H1 (cell line): ENCODE data around the gene CAMK2A. TPM values are rescaled to one million over a fixed set of nuclear protein-coding genes. Genes with fewer than 3 reads are reported as not detected.
A peak's percentile ranks its signal among the peaks of the same experiment; 100 is the strongest.

Experiments
- CTCF ChIA-PET: fragments of 300-600 bp; sonication (Branson Sonifier 250); formaldehyde crosslinking; loops from one replicate; lab custom pipeline; 2021; ENCODE audit not compliant: partially characterized antibody; lab: Charles Lee
- POLR2A ChIA-PET: fragments of 300-600 bp; sonication (Branson Sonifier 250); formaldehyde crosslinking; loops from one replicate; lab custom pipeline; 2021; ENCODE audit warnings: inconsistent platforms; ENCODE audit not compliant: partially characterized antibody; lab: Charles Lee
- DNase-seq, 2 experiments: peaks; one replicate each; pipeline versions ENCODE4 v3.0.0 to v3.0.0-alpha.2; 2010 to 2022; ENCODE audit warnings: low spot score in 2 of 2, low read depth in 1 of 2, mixed read lengths in 1 of 2
- FAIRE-seq: peaks from 2 replicates; lab custom pipeline; 2011; peaks lifted over from hg19 to GRCh38; lab: Jason Lieb, UNC
- H2AFZ ChIP-seq: 2 replicates; pipeline ENCODE4 v1.8.1; 2012; ENCODE audit warnings: low read length, inconsistent platforms
- H2AK5ac ChIP-seq: 2 replicates; pipeline ENCODE4 v1.6.1; 2013; ENCODE audit warnings: low read depth, low read length
- H2BK120ac ChIP-seq: replicated peaks from 2 replicates; pipeline ENCODE3; 2013; ENCODE audit warnings: low read depth, low read length, inconsistent platforms
- H2BK12ac ChIP-seq: 2 replicates; pipeline ENCODE4 v1.6.1; 2013; ENCODE audit warnings: low read depth, low read length
- H2BK15ac ChIP-seq: 2 replicates; pipeline ENCODE4 v1.6.1; 2013; ENCODE audit warnings: low read length
- H2BK20ac ChIP-seq: 2 replicates; pipeline ENCODE4 v1.6.1; 2013; ENCODE audit warnings: low read length
- H2BK5ac ChIP-seq: 2 replicates; pipeline ENCODE4 v1.6.1; 2013; ENCODE audit warnings: low read depth, low read length
- H3K14ac ChIP-seq: 2 replicates; pipeline ENCODE4 v1.6.1; 2013; ENCODE audit warnings: inconsistent platforms; ENCODE audit not compliant: insufficient read length
- H3K18ac ChIP-seq: 2 replicates; pipeline ENCODE4 v1.6.1; 2013; ENCODE audit warnings: low read length; ENCODE audit errors: extremely low read depth
- H3K23ac ChIP-seq: 2 replicates; pipeline ENCODE4 v1.6.1; 2013; ENCODE audit warnings: inconsistent platforms; ENCODE audit not compliant: insufficient read length
- H3K23me2 ChIP-seq: 2 replicates; pipeline ENCODE4 v1.6.1; 2013; ENCODE audit warnings: low read depth, low read length
- H3K27ac ChIP-seq: 2 replicates; pipeline ENCODE4 v1.6.1; 2011; ENCODE audit warnings: low read depth, low read length, inconsistent platforms
- H3K27me3 ChIP-seq, 4 experiments: replicated peaks in 1 of 4; 1 replicate in 1 of 4; 2 replicates in 3 of 4; pipeline versions ENCODE4 v1.6.1 to v1.8.1; 2011 to 2013; ENCODE audit warnings: low read length in 3 of 4, mild to moderate bottlenecking in 3 of 4, inconsistent platforms in 2 of 4, mixed read lengths in 2 of 4, moderate library complexity in 1 of 4; ENCODE audit not compliant: control insufficient read depth in 3 of 4, insufficient read depth in 3 of 4; ENCODE audit errors: extremely low read depth in 1 of 4
- H3K36me3 ChIP-seq, 4 experiments: 2 replicates each; pipeline versions ENCODE4 v1.6.1 to v1.8.1; 2011 to 2013; ENCODE audit warnings: mild to moderate bottlenecking in 4 of 4, low read length in 3 of 4, moderate library complexity in 2 of 4, control low read depth in 1 of 4, inconsistent platforms in 1 of 4; ENCODE audit not compliant: insufficient read depth in 4 of 4, control insufficient read depth in 2 of 4
- H3K4ac ChIP-seq: replicated peaks from 2 replicates; pipeline ENCODE3; 2013; ENCODE audit warnings: low read length, low read depth, mixed read lengths, inconsistent platforms; ENCODE audit not compliant: insufficient read length
- H3K4me1 ChIP-seq, 4 experiments: replicated peaks in 1 of 4; 1 replicate in 1 of 4; 2 replicates in 3 of 4; pipeline versions ENCODE4 v1.6.1 to v1.8.1; 2011 to 2013; ENCODE audit warnings: low read length in 3 of 4, inconsistent platforms in 2 of 4, mixed read lengths in 1 of 4; ENCODE audit not compliant: insufficient read depth in 4 of 4, control insufficient read depth in 3 of 4
- H3K4me2 ChIP-seq, 2 experiments: 2 replicates each; pipeline versions ENCODE4 v1.6.1 to v1.8.1; 2011 to 2013; ENCODE audit warnings: low read depth in 2 of 2, low read length in 2 of 2, control low read depth in 1 of 2, inconsistent platforms in 1 of 2, mild to moderate bottlenecking in 1 of 2; ENCODE audit not compliant: insufficient read depth in 1 of 2
- H3K4me3 ChIP-seq, 4 experiments: fragments of 200-600, 300-600 bp in 1 of 4; sonication (generic), shearing (Covaris generic), sonication (Bioruptor Twin) in 1 of 4; 2 replicates each; pipeline versions ENCODE4 v1.5.1 to v1.8.1; 2011 to 2016; ENCODE audit warnings: low read length in 4 of 4, low read depth in 3 of 4, control low read depth in 2 of 4, inconsistent platforms in 2 of 4, mild to moderate bottlenecking in 2 of 4, mixed read lengths in 1 of 4, moderate library complexity in 1 of 4; ENCODE audit not compliant: insufficient read depth in 2 of 4; ENCODE audit errors: extremely low read depth in 1 of 4
- H3K56ac ChIP-seq: replicated peaks from 2 replicates; pipeline ENCODE3; 2013; ENCODE audit warnings: low read depth, mild to moderate bottlenecking, mixed read lengths, low read length, inconsistent platforms; ENCODE audit not compliant: insufficient read length
- H3K79me1 ChIP-seq: 2 replicates; pipeline ENCODE4 v1.6.1; 2013; ENCODE audit warnings: low read depth, low read length, control low read depth
- H3K79me2 ChIP-seq, 2 experiments: 2 replicates each; pipeline versions ENCODE4 v1.6.1 to v1.8.1; 2012 to 2013; ENCODE audit warnings: low read length in 2 of 2, mild to moderate bottlenecking in 2 of 2, inconsistent platforms in 1 of 2; ENCODE audit not compliant: insufficient read depth in 2 of 2, control insufficient read depth in 1 of 2
- H3K9ac ChIP-seq, 4 experiments: replicated peaks in 1 of 4; 1 replicate in 1 of 4; 2 replicates in 3 of 4; pipeline versions ENCODE4 v1.6.1 to v1.8.1; 2011 to 2013; ENCODE audit warnings: low read depth in 3 of 4, low read length in 3 of 4, control low read depth in 2 of 4, mild to moderate bottlenecking in 2 of 4, moderate library complexity in 2 of 4, inconsistent platforms in 1 of 4; ENCODE audit errors: extremely low read depth in 1 of 4
- H3K9me3 ChIP-seq, 2 experiments: 2 replicates each; pipeline versions ENCODE4 v1.6.1 to v1.8.1; 2012 to 2013; ENCODE audit warnings: mild to moderate bottlenecking in 2 of 2, moderate library complexity in 2 of 2, control low read depth in 1 of 2, inconsistent platforms in 1 of 2, low read depth in 1 of 2, low read length in 1 of 2, mixed read lengths in 1 of 2; ENCODE audit not compliant: insufficient read depth in 2 of 2
- H4K20me1 ChIP-seq, 2 experiments: replicated peaks in 1 of 2; 2 replicates each; pipeline versions ENCODE3 to v1.8.1; 2011 to 2013; ENCODE audit warnings: inconsistent platforms in 2 of 2, low read length in 2 of 2, mild to moderate bottlenecking in 1 of 2; ENCODE audit not compliant: insufficient read depth in 2 of 2, control insufficient read depth in 1 of 2
- H4K5ac ChIP-seq: 2 replicates; pipeline ENCODE4 v1.6.1; 2013; ENCODE audit warnings: low read length, low read depth, mixed read lengths, inconsistent platforms; ENCODE audit not compliant: insufficient read length
- H4K8ac ChIP-seq: 2 replicates; pipeline ENCODE4 v1.8.0; 2013; ENCODE audit warnings: mild to moderate bottlenecking, moderate library complexity, low read length, inconsistent platforms; ENCODE audit not compliant: insufficient read depth; ENCODE audit errors: extremely low read depth
- H4K91ac ChIP-seq: replicated peaks from 2 replicates; pipeline ENCODE3; 2013; ENCODE audit warnings: low read length, mixed read lengths, inconsistent platforms; ENCODE audit not compliant: insufficient read length
- CEBPB ChIP-seq: IDR thresholded peaks from 2 replicates; pipeline ENCODE4 v1.6.1; 2012; ENCODE audit warnings: low read depth, low read length
- CHD1 ChIP-seq: IDR thresholded peaks from 2 replicates; pipeline ENCODE4 v1.6.1; 2012; ENCODE audit warnings: low read depth, low read length, improper control_type of control experiment
- EGR1 ChIP-seq: IDR thresholded peaks from 2 replicates; pipeline ENCODE4 v1.6.1; 2011; ENCODE audit warnings: low read depth, low read length, borderline replicate concordance
- EZH2 ChIP-seq: fragments of 200-600 bp; sonication (generic); IDR thresholded peaks from 2 replicates; pipeline ENCODE4 v1.7.1; 2012; ENCODE audit warnings: low read depth, mild to moderate bottlenecking, moderate library complexity, low read length, inconsistent platforms; ENCODE audit not compliant: severe bottlenecking
- NANOG ChIP-seq: IDR thresholded peaks from 2 replicates; pipeline ENCODE4 v1.6.1; 2011; ENCODE audit warnings: low read length, low read depth, mild to moderate bottlenecking, inconsistent platforms; ENCODE audit not compliant: insufficient read depth, poor library complexity, severe bottlenecking
- PHF8 ChIP-seq: fragments of 200-600 bp; sonication (generic); conservative IDR thresholded peaks from 2 replicates; pipeline ENCODE4 v1.7.1; 2012; ENCODE audit warnings: low read depth, mild to moderate bottlenecking, inconsistent platforms, low read length, moderate library complexity
- RBBP5 ChIP-seq: IDR thresholded peaks from 2 replicates; pipeline ENCODE4 v1.7.1; 2012; ENCODE audit warnings: low read depth, mild to moderate bottlenecking, inconsistent platforms, low read length, moderate library complexity, borderline replicate concordance
- RNF2 ChIP-seq: fragments of 200-900, 300-1000 bp; sonication (generic); IDR thresholded peaks from 2 replicates; pipeline ENCODE4 v1.7.1; 2016; ENCODE audit warnings: borderline replicate concordance, low read depth, mild to moderate bottlenecking, antibody characterized with exemption, low read length; ENCODE audit not compliant: poor library complexity, severe bottlenecking; ENCODE audit errors: missing control alignments
- USF2 ChIP-seq: IDR thresholded peaks from 2 replicates; pipeline ENCODE4 v1.6.1; 2011; ENCODE audit warnings: low read length, improper control_type of control experiment
- WGBS, 2 experiments: shearing (Covaris generic) in 1 of 2; methylation state at CpG; one replicate each; pipeline versions ENCODE4 v1.1.6 to v1.1.7; 2013 to 2015; ENCODE audit warnings: low lambda C conversion rate in 2 of 2, mixed read lengths in 2 of 2, inconsistent platforms in 1 of 2, low coverage in 1 of 2, missing lambda C conversion rate in 1 of 2; ENCODE audit not compliant: insufficient replicate concordance in 2 of 2, insufficient coverage in 1 of 2, insufficient read length in 1 of 2; ENCODE audit errors: extremely low coverage in 1 of 2, missing lambda C conversion rate in 1 of 2; 5-methylcytosine and 5-hydroxymethylcytosine counted together
- polyA plus RNA-seq, 7 experiments: library from polyadenylated mRNA; depleted of rRNA in 3 of 7; stranded (reverse) in 5 of 7; unstranded in 2 of 7; fragments of >200 nt in 5 of 7; fragments of 200-250 nt in 2 of 7; gene quantifications; 1 replicate in 5 of 7; 2 replicates in 1 of 7; 4 replicates in 1 of 7; pipeline versions ENCODE4 v1.2.1 to v1.2.3, GENCODE V29; 2011 to 2013; ENCODE audit warnings: missing spikeins in 2 of 7, mixed read lengths in 2 of 7
- total RNA-seq: library from RNA; stranded (reverse); fragmentation: NEBNext Ultra II Directional; extraction: Animal tissue kit (Norgen Biotek cat#: 25700); gene quantifications from 2 replicates; pipeline ENCODE4 v1.2.1, GENCODE V29; 2021

CAMK2A gene
- total and polyA plus RNA-seq, 2 of the 8 experiments (the other 6 are each of a cell fraction or from before 2014, with no cell fraction given): 0.20 to 0.28 TPM

GRCh38 chr5:150264667-150265603, 24.6 kb downstream of the CAMK2A start:
- POLR2A ChIA-PET: no interaction called here
- FAIRE-seq: no peak
- TF ChIP-seq RBBP5 (no peak), CEBPB (no peak), EGR1 (no peak), EZH2 (no peak), NANOG (no peak), RNF2 (no peak), CHD1 (no peak), USF2 (no peak), PHF8 (no peak)

More at GRCh38 chr5:150264667-150265603, 24.6 kb downstream of the CAMK2A start:
- peaks cover 0 to 2% of the 10 kb centered on the region in 2 experiments; a peak in 1 of 4 replicates for H3K79me2 ChIP-seq
- H3K27ac ChIP-seq: no peak overlapping the region
- H4K20me1 ChIP-seq: peaks cover 0 to 4% of the 10 kb centered on the region in 2 experiments
- CTCF ChIA-PET: interaction anchor here (0.9 to 3.1 kb wide), 9 partner anchors 9 to 104 kb away, joined by 3 to 20 read pairs (median 4); no protein-coding TSS in a partner anchor
- H2BK5ac ChIP-seq: no peak overlapping the region
- H2AFZ ChIP-seq: 0 out of 2 replicates have a peak overlapping the region, but pooled peaks have one; percentile 48
- no peak overlapping the region for H3K56ac ChIP-seq
- H4K5ac ChIP-seq: no peak overlapping the region
- H3K4me1 ChIP-seq: peaks cover 0 to 18% (median 4%) of the 10 kb centered on the region in 4 experiments; a peak in 6 of 7 replicates
- H2AK5ac ChIP-seq: no peak overlapping the region
- no peak overlapping the region for H3K4me3 ChIP-seq
- peaks cover 6% of the 10 kb centered on the region for H3K23me2 ChIP-seq
- H2BK15ac ChIP-seq: no peak overlapping the region
- 84% methylated on average over 23 of the region's 23 CpGs; no CpG with 5 or more reads in 1 of the 2 experiments for WGBS, 2 experiments
- H3K36me3 ChIP-seq: no peaks in the 10 kb centered on the region
- no peak overlapping the region for H3K4me2 ChIP-seq
- H3K9ac ChIP-seq: no peak overlapping the region
- peaks cover 0 to 2% (median 0%) of the 10 kb centered on the region in 4 experiments; a peak in 1 of 7 replicates for H3K27me3 ChIP-seq
- no peak overlapping the region for H3K23ac ChIP-seq
- H3K4ac ChIP-seq: no peak overlapping the region
- H3K79me1 ChIP-seq: no peaks in the 10 kb centered on the region
- no peak overlapping the region for H3K18ac ChIP-seq
- no peak overlapping the region for H2BK20ac ChIP-seq
- H2BK12ac ChIP-seq: 0 out of 2 replicates have a peak overlapping the region, but pooled peaks have one; percentile 91
- DNase-seq: no peak
- no peak overlapping the region for H3K14ac ChIP-seq
- H4K8ac ChIP-seq: no peak overlapping the region
- H2BK120ac ChIP-seq: no peak overlapping the region
- H4K91ac ChIP-seq: peak overlapping the region; percentile 18
- H3K9me3 ChIP-seq: no peaks in the 10 kb centered on the region
